GM12878 (cell line): ENCODE data around the gene HES2. TPM values are rescaled to one million over a fixed set of nuclear protein-coding genes. Genes with fewer than 3 reads are reported as not detected.
"Not testable (repeated sequence)": the region's sequence is repeated elsewhere in the genome, so short reads cannot be mapped to it uniquely, and the experiment has no call there.

ENCODE experiments used
- ATAC-seq: fragments of 200-7000 bp; cut with Tn5 transposase; 3 replicates; pipeline ENCODE4 v1.9.1; 2020; ENCODE audit warnings: mild to moderate bottlenecking, moderate library complexity
- BruUV-seq: library from RNA; stranded (reverse); fragments of 400-500 nt; replicated peaks from 2 replicates; lab custom pipeline; 2021; lab: Mats Ljungman, UMichigan
- CTCF ChIA-PET: fragments of 300-600 bp; sonication (Branson Sonifier 250); formaldehyde crosslinking; extraction: SDS; loops from one replicate; lab custom pipeline; 2021; ENCODE audit warnings: inconsistent platforms; lab: Yijun Ruan, JAX
- POLR2A ChIA-PET: fragments of 350-600 bp; formaldehyde crosslinking; extraction: SDS; loops from one replicate; lab custom pipeline; 2021; ENCODE audit warnings: inconsistent platforms; lab: Charles Lee
- RAD21 ChIA-PET: fragments of 300-600 bp; sonication (Branson Sonifier 250); formaldehyde crosslinking; loops from one replicate; lab custom pipeline; 2023; ENCODE audit warnings: antibody characterized with exemption; ENCODE audit not compliant: unreplicated experiment; lab: Charles Lee
- SMC1A ChIA-PET: fragments of 300-600 bp; sonication (Branson Sonifier 250); formaldehyde crosslinking; loops from one replicate; lab custom pipeline; 2023; ENCODE audit not compliant: unreplicated experiment, uncharacterized antibody; lab: Charles Lee
- DNase-seq: peaks from one replicate; pipeline ENCODE4 v3.0.0-alpha.2; 2011; ENCODE audit warnings: low read depth, low spot score
- FAIRE-seq: peaks from 3 replicates; lab custom pipeline; 2011; peaks lifted over from hg19 to GRCh38; lab: Jason Lieb, UNC
- H2AFZ ChIP-seq: 2 replicates; pipeline ENCODE4 v1.6.0; 2011; ENCODE audit warnings: low read depth, low read length, control low read depth; ENCODE audit not compliant: control insufficient read depth
- H3K27ac ChIP-seq: 2 replicates; pipeline ENCODE4 v1.5.1; 2011; ENCODE audit warnings: control low read depth; ENCODE audit not compliant: control insufficient read depth, insufficient read depth
- H3K27me3 ChIP-seq, 2 experiments: replicated peaks in 1 of 2; 2 replicates each; pipeline versions ENCODE4 v1.6.0 to v1.6.1; 2011; ENCODE audit warnings: low read length in 1 of 2; ENCODE audit not compliant: control insufficient read depth in 2 of 2, insufficient read depth in 2 of 2
- H3K36me3 ChIP-seq, 2 experiments: 2 replicates each; pipeline ENCODE4 v1.5.1; 2011; ENCODE audit warnings: low read length in 1 of 2; ENCODE audit not compliant: control insufficient read depth in 2 of 2, insufficient read depth in 2 of 2
- H3K4me1 ChIP-seq: 2 replicates; pipeline ENCODE4 v1.6.1; 2011; ENCODE audit warnings: mild to moderate bottlenecking, low read length, moderate library complexity, mixed read lengths; ENCODE audit not compliant: control insufficient read depth, insufficient read depth
- H3K4me2 ChIP-seq: 2 replicates; pipeline ENCODE4 v1.6.0; 2011; ENCODE audit warnings: control low read depth; ENCODE audit not compliant: control insufficient read depth, insufficient read depth
- H3K4me3 ChIP-seq: fragments of 200-600 bp; sonication (generic); 2 replicates; pipeline ENCODE4 v1.5.1; 2016
- H3K79me2 ChIP-seq: 2 replicates; pipeline ENCODE4 v1.6.0; 2011; ENCODE audit warnings: low read length; ENCODE audit not compliant: control insufficient read depth, insufficient read depth
- H3K9ac ChIP-seq: 2 replicates; pipeline ENCODE4 v1.8.0; 2011; ENCODE audit warnings: low read length, control low read depth, mixed read lengths; ENCODE audit not compliant: control insufficient read depth, insufficient read depth
- H3K9me3 ChIP-seq: replicated peaks from 3 replicates; pipeline ENCODE4 v1.5.1; 2011; ENCODE audit warnings: mild to moderate bottlenecking, low read length; ENCODE audit not compliant: control insufficient read depth, insufficient read depth
- H4K20me1 ChIP-seq: 2 replicates; pipeline ENCODE4 v1.6.0; 2011; ENCODE audit not compliant: control insufficient read depth, insufficient read depth
- TCF12 ChIP-seq: IDR thresholded peaks from 2 replicates; pipeline ENCODE4 v1.6.1; 2011; ENCODE audit warnings: low read depth, mild to moderate bottlenecking, low read length
- TCF3 ChIP-seq: IDR thresholded peaks from 2 replicates; pipeline ENCODE4 v1.6.1; 2012; ENCODE audit warnings: low read depth, mild to moderate bottlenecking, low read length, borderline replicate concordance; ENCODE audit not compliant: insufficient read depth
- ZNF687 ChIP-seq: fragments of 450-650 bp; IDR thresholded peaks from 2 replicates; pipeline ENCODE4 v1.6.1; 2017; ENCODE audit warnings: mild to moderate bottlenecking, moderate library complexity
- WGBS: methylation state at CpG from one replicate; pipeline ENCODE4 v1.1.6; 2016; ENCODE audit warnings: low lambda C conversion rate; ENCODE audit not compliant: insufficient replicate concordance, insufficient coverage; ENCODE audit errors: missing lambda C conversion rate; 5-methylcytosine and 5-hydroxymethylcytosine counted together
- in situ Hi-C: fragments of 300-500 bp; cut with MboI; formaldehyde crosslinking; loops from 9 replicates; pipeline ENCODE4 v1.14.3; 2018; ENCODE audit warnings: mixed read lengths
- intact Hi-C: fragments of 100-400 bp; cut with micrococcal nuclease; formaldehyde crosslinking; loops from one replicate; pipeline ENCODE4 v1.14.2; 2022; ENCODE audit not compliant: unreplicated experiment
- polyA plus RNA-seq, 11 experiments: library from polyadenylated mRNA; depleted of rRNA in 4 of 11; unstranded in 6 of 11; stranded (reverse) in 5 of 11; fragments of >200 nt; fragmentation: Nextera tagmentation in 4 of 11; fragmentation: Illumina TruSeq in 1 of 11; extraction: Ambion mirVana in 4 of 11; extraction: Trizol in 1 of 11; gene quantifications; 1 replicate in 1 of 11; 2 replicates in 10 of 11; pipeline versions ENCODE4 v1.2.1 to v1.2.3, GENCODE V29; 2011 to 2016; ENCODE audit warnings: inconsistent platforms in 2 of 11, missing spikeins in 2 of 11, low read depth in 1 of 11
- total RNA-seq, 4 experiments: library from RNA; depleted of rRNA in 3 of 4; stranded (reverse); fragments of >200 nt in 3 of 4; fragmentation: Illumina TruSeq in 1 of 4; extraction: Trizol in 1 of 4; gene quantifications; 2 replicates each; pipeline versions ENCODE4 v1.2.1 to v1.2.3, GENCODE V29; 2013 to 2021

HES2 gene
- total and polyA plus RNA-seq, 10 of the 15 experiments (the other 5 are each of a cell fraction or from before 2014, with no cell fraction given), result 0.13 to 2.0 (median 0.26) TPM

- BruUV-seq, H3K27ac ChIP-seq, H3K9me3 ChIP-seq, POLR2A ChIA-PET, DNase-seq, RAD21 ChIA-PET, in situ Hi-C loops, H2AFZ ChIP-seq, H3K4me1 ChIP-seq, H3K36me3 ChIP-seq, FAIRE-seq, H3K4me3 ChIP-seq, H3K9ac ChIP-seq, H3K79me2 ChIP-seq, H3K4me2 ChIP-seq, intact Hi-C loops, SMC1A ChIA-PET, H4K20me1 ChIP-seq: not testable (repeated sequence)
- WGBS, result 2% methylated on average over 6 of the region's 6 CpGs
- TF ChIP-seq TCF3, result 0 out of 2 replicates have a peak, but pooled peaks have one; percentile 27
- 0 out of 2 replicates have a peak, but pooled peaks have one; percentile 22 for TF ChIP-seq ZNF687
- TF ChIP-seq TCF12, result peak; percentile 76
- peaks cover 6 to 13% of the 10 kb centered on the region in 2 experiments; a peak in 3 of 4 replicates for H3K27me3 ChIP-seq
- CTCF ChIA-PET, result interaction anchor here (0.7 to 10.9 kb wide), 2 partner anchors 12 to 41 kb away, joined by 4 to 137 read pairs; no protein-coding TSS in a partner anchor
- peak; percentile 62 for ATAC-seq
These were observed 8.7 kb upstream of the HES2 start for GRCh38 chr1:6428453-6428852.
